Panc1 (cell line): ENCODE results near the gene MTM1. TPM values are rescaled to one million over a fixed set of nuclear protein-coding genes. Genes with fewer than 3 reads are reported as not detected.
A peak's percentile ranks its signal among the peaks of the same experiment; 100 is the strongest.

Source experiments
- ATAC-seq: fragments of 200-7000 bp; cut with Tn5 transposase; 2 replicates; pipeline ENCODE4 v1.9.1; 2020; ENCODE audit warnings: mild to moderate bottlenecking, moderate library complexity
- BruUV-seq: library from RNA; stranded (reverse); fragments of 400-500 nt; replicated peaks from 2 replicates; lab custom pipeline; 2021; lab: Mats Ljungman, UMichigan
- CTCF ChIA-PET: fragments of 300-600 bp; sonication (Branson Sonifier 250); formaldehyde crosslinking; loops from one replicate; lab custom pipeline; 2022; ENCODE audit warnings: antibody characterized with exemption; lab: Charles Lee
- POLR2A ChIA-PET: fragments of 300-600 bp; sonication (Branson Sonifier 250); formaldehyde crosslinking; loops from one replicate; lab custom pipeline; 2022; ENCODE audit warnings: antibody characterized with exemption; lab: Charles Lee
- DNase-seq: peaks from one replicate; pipeline ENCODE4 v3.0.0-alpha.2; 2010; ENCODE audit warnings: low read depth, low spot score
- H3K27ac ChIP-seq: 2 replicates; pipeline ENCODE4 v1.5.1; 2011; ENCODE audit warnings: mild to moderate bottlenecking, low read length, inconsistent platforms
- H3K27me3 ChIP-seq: fragments of 200-500 bp; sonication (Bioruptor generic); 2 replicates; pipeline ENCODE4 v1.6.0; 2014; ENCODE audit warnings: low read length, inconsistent platforms; ENCODE audit not compliant: control insufficient read depth, insufficient read depth
- H3K36me3 ChIP-seq: fragments of 200-500 bp; sonication (Bioruptor generic); 2 replicates; pipeline ENCODE4 v1.5.1; 2014; ENCODE audit warnings: inconsistent platforms, mild to moderate bottlenecking, low read length, moderate library complexity; ENCODE audit not compliant: control insufficient read depth, insufficient read depth
- H3K4me1 ChIP-seq: 2 replicates; pipeline ENCODE4 v1.5.1; 2011; ENCODE audit warnings: inconsistent platforms, mild to moderate bottlenecking, low read length, moderate library complexity; ENCODE audit not compliant: control insufficient read depth, insufficient read depth
- H3K4me3 ChIP-seq, 2 experiments: 2 replicates each; pipeline ENCODE4 v1.5.1; 2011 to 2012; ENCODE audit warnings: low read depth in 2 of 2, low read length in 2 of 2, mild to moderate bottlenecking in 2 of 2, inconsistent platforms in 1 of 2, moderate library complexity in 1 of 2
- H3K9me3 ChIP-seq: fragments of 200-500 bp; sonication (Bioruptor generic); 2 replicates; pipeline ENCODE4 v1.5.1; 2014; ENCODE audit warnings: low read depth, mild to moderate bottlenecking, inconsistent platforms, low read length, moderate library complexity; ENCODE audit not compliant: control insufficient read depth, insufficient read depth
- CTCF ChIP-seq: fragments of 450-650 bp; IDR thresholded peaks from 2 replicates; pipeline ENCODE4 v1.5.1; 2017; ENCODE audit warnings: mild to moderate bottlenecking
- POLR2AphosphoS5 ChIP-seq: IDR thresholded peaks from 2 replicates; pipeline ENCODE4 v1.6.1; 2012; ENCODE audit warnings: mild to moderate bottlenecking, low read depth, low read length, moderate library complexity
- REST ChIP-seq, 2 experiments: IDR thresholded peaks; 2 replicates each; pipeline ENCODE4 v1.6.1; 2011 to 2012; ENCODE audit warnings: low read depth in 2 of 2, control low read depth in 1 of 2, low read length in 1 of 2, mild to moderate bottlenecking in 1 of 2, moderate library complexity in 1 of 2; ENCODE audit not compliant: insufficient read depth in 1 of 2
- SIN3A ChIP-seq: IDR thresholded peaks from 2 replicates; pipeline ENCODE4 v1.6.1; 2012; ENCODE audit warnings: low read depth, mild to moderate bottlenecking, low read length, moderate library complexity, borderline replicate concordance; ENCODE audit not compliant: insufficient read depth
- TCF7L2 ChIP-seq: IDR thresholded peaks from 2 replicates; pipeline ENCODE4 v1.6.1; 2011; ENCODE audit warnings: mild to moderate bottlenecking, low read depth, low read length, inconsistent platforms
- in situ Hi-C: cut with HindIII; loops from 2 replicates; pipeline ENCODE4 v1.10.0; 2016; ENCODE audit warnings: low sequenced_read_pairs, low pct_unique_long_range_greater_than_20kb
- intact Hi-C: fragments of 100-400 bp; cut with micrococcal nuclease; formaldehyde crosslinking; loops from one replicate; pipeline ENCODE4 v1.10.0; 2022; ENCODE audit not compliant: unreplicated experiment
- total RNA-seq: library from RNA; stranded (reverse); gene quantifications from one replicate; pipeline ENCODE4 v1.2.1, GENCODE V29; 2021; ENCODE audit not compliant: unreplicated experiment

Gene MTM1
- total RNA-seq, 1 experiment from 2014 or later = 24.0 TPM

- Histone ChIP-seq H3K27ac (no peak overlapping the region), H3K36me3 (no peaks in the 10 kb centered on the region), H3K4me3 (no peak overlapping the region), H3K27me3 (no peaks in the 10 kb centered on the region), H3K9me3 (no peaks in the 10 kb centered on the region), H3K4me1 (no peaks in the 10 kb centered on the region)
- BruUV-seq = no TSS peak
- intact Hi-C loops = no loop called here
- ATAC-seq (no peak), DNase-seq (no peak)
- CTCF ChIA-PET = no interaction called here
- no peak for TF ChIP-seq SIN3A
- TF ChIP-seq POLR2AphosphoS5 = no peak
- no peak for TF ChIP-seq TCF7L2
- TF ChIP-seq REST (IDR thresholded peaks at IDR 0.05; ENCODE audit: insufficient read depth in 1 of 2, low read depth in 2 of 2, low read length in 1 of 2) = no peak
- no peak for TF ChIP-seq CTCF
- in situ Hi-C loops = loop anchor here (25.0 kb wide), 1 partner anchor 1116 kb away; the partner anchor contains the start of gene IDS
- POLR2A ChIA-PET = no interaction called here
These were observed 59.5 kb downstream of the MTM1 start for GRCh38 chrX:150627957-150628356.

- no peaks in the 10 kb centered on the region for H3K4me1 ChIP-seq
- H3K4me3 ChIP-seq = no peak overlapping the region
- H3K9me3 ChIP-seq = no peaks in the 10 kb centered on the region
- in situ Hi-C loops = loop anchor here (25.0 kb wide), 1 partner anchor 1124 kb away; the partner anchor contains the start of gene IDS
- peak; percentile 20 for DNase-seq
- no peaks in the 10 kb centered on the region for H3K36me3 ChIP-seq
- no TSS peak for BruUV-seq
- no peak for ATAC-seq
- TF ChIP-seq REST (IDR thresholded peaks at IDR 0.05; ENCODE audit: insufficient read depth in 1 of 2, low read depth in 2 of 2, low read length in 1 of 2) (no peak), POLR2AphosphoS5 (no peak), CTCF (no peak), TCF7L2 (no peak), SIN3A (no peak)
- ChIA-PET CTCF (no interaction called here), POLR2A (no interaction called here)
- intact Hi-C loops = no loop called here
- no peak overlapping the region for H3K27ac ChIP-seq
- no peaks in the 10 kb centered on the region for H3K27me3 ChIP-seq
These were observed 67.5 kb downstream of the MTM1 start for GRCh38 chrX:150635952-150636351.
